ENCODE measurements around the gene TMEM238L.

TMEM238L gene

GRCh38 chr17:10775058-10775457 lies 28.8 kb downstream of the TMEM238L start:
- DNase-seq (ENCODE audit: low read depth, low spot score): no peak

- no peak for DNase-seq (ENCODE audit: low read depth, low spot score)
Measured at GRCh38 chr17:10773391-10773790, 30.5 kb downstream of the TMEM238L start.

- DNase-seq (ENCODE audit: low read depth, low spot score): no peak
Measured at GRCh38 chr17:10772425-10773380, 31.2 kb downstream of the TMEM238L start.

GRCh38 chr17:10771148-10771547 lies 32.8 kb downstream of the TMEM238L start:
- no peak for DNase-seq (ENCODE audit: low read depth, low spot score)

GRCh38 chr17:10769840-10770239 lies 34.1 kb downstream of the TMEM238L start:
- DNase-seq (ENCODE audit: low read depth, low spot score): no peak

- DNase-seq (ENCODE audit: low read depth, low spot score): no peak
Measured at GRCh38 chr17:10768750-10769251, 35.1 kb downstream of the TMEM238L start.

- no peak for DNase-seq (ENCODE audit: low read depth, low spot score)
Measured at GRCh38 chr17:10767232-10767631, 36.7 kb downstream of the TMEM238L start.

- no peak for DNase-seq (ENCODE audit: low read depth, low spot score)
Measured at GRCh38 chr17:10762037-10762436, 41.9 kb downstream of the TMEM238L start.

GRCh38 chr17:10761281-10761680 lies 42.6 kb downstream of the TMEM238L start:
- DNase-seq (ENCODE audit: low read depth, low spot score): no peak

- no peak for DNase-seq (ENCODE audit: low read depth, low spot score)
Measured at GRCh38 chr17:10758062-10758461, 45.8 kb downstream of the TMEM238L start.

GRCh38 chr17:10757647-10758046 lies 46.3 kb downstream of the TMEM238L start:
- no peak for DNase-seq (ENCODE audit: low read depth, low spot score)

- DNase-seq (ENCODE audit: low read depth, low spot score): no peak
Measured at GRCh38 chr17:10757067-10757466, 46.8 kb downstream of the TMEM238L start.

- no peak for DNase-seq (ENCODE audit: low read depth, low spot score)
Measured at GRCh38 chr17:10756619-10757018, 47.3 kb downstream of the TMEM238L start.

- no peak for DNase-seq (ENCODE audit: low read depth, low spot score)
Measured at GRCh38 chr17:10756185-10756584, 47.7 kb downstream of the TMEM238L start.

GRCh38 chr17:10755592-10756127 lies 48.2 kb downstream of the TMEM238L start:
- no peak for DNase-seq (ENCODE audit: low read depth, low spot score)

- DNase-seq (ENCODE audit: low read depth, low spot score): no peak
Measured at GRCh38 chr17:10754861-10755591, 48.9 kb downstream of the TMEM238L start.

GRCh38 chr17:10754109-10754508 lies 49.8 kb downstream of the TMEM238L start:
- no peak for DNase-seq (ENCODE audit: low read depth, low spot score)

GRCh38 chr17:10752696-10753095 lies 51.2 kb downstream of the TMEM238L start:
- DNase-seq (ENCODE audit: low read depth, low spot score): no peak

GRCh38 chr17:10751563-10751962 lies 52.3 kb downstream of the TMEM238L start:
- DNase-seq (ENCODE audit: low read depth, low spot score): no peak

GRCh38 chr17:10750210-10750609 lies 53.7 kb downstream of the TMEM238L start:
- DNase-seq (ENCODE audit: low read depth, low spot score): no peak

- no peak for DNase-seq (ENCODE audit: low read depth, low spot score)
Measured at GRCh38 chr17:10748531-10749181, 55.2 kb downstream of the TMEM238L start.

- DNase-seq (ENCODE audit: low read depth, low spot score): no peak
Measured at GRCh38 chr17:10745231-10745630, 58.7 kb downstream of the TMEM238L start.

Data from brain pericyte (primary cell).